ENCODE data around the gene POU1F1. TPM values are rescaled to one million over a fixed set of nuclear protein-coding genes. Genes with fewer than 3 reads are reported as not detected.

Gene POU1F1, protein sequence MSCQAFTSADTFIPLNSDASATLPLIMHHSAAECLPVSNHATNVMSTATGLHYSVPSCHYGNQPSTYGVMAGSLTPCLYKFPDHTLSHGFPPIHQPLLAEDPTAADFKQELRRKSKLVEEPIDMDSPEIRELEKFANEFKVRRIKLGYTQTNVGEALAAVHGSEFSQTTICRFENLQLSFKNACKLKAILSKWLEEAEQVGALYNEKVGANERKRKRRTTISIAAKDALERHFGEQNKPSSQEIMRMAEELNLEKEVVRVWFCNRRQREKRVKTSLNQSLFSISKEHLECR
- not detected for total RNA-seq

DNA sequence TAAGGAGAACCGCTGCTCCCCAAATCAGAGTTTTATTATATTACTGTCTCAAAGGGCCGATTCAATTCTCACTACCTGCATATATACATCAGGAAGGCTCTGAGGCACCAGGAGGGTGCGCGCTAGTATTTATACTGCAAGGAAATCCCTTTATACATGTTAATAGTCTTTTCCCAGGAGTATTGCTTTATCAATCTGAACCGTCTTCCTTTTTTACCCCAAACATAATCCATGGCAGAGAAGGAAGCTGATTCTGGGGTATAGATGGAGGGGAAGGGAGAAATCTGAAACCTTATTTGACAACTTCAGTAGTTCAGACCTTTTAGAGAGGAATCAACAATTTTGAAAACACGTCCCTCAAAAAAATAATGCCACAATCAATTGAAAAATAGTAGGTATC is at the start of gene POU1F1:
POU1F1 (minus strand) TSS at position 101 of the 400 bp plus-strand sequence. CDS start 122 bp downstream, outside the sequence.
- TF ChIP-seq, protein P1, sequence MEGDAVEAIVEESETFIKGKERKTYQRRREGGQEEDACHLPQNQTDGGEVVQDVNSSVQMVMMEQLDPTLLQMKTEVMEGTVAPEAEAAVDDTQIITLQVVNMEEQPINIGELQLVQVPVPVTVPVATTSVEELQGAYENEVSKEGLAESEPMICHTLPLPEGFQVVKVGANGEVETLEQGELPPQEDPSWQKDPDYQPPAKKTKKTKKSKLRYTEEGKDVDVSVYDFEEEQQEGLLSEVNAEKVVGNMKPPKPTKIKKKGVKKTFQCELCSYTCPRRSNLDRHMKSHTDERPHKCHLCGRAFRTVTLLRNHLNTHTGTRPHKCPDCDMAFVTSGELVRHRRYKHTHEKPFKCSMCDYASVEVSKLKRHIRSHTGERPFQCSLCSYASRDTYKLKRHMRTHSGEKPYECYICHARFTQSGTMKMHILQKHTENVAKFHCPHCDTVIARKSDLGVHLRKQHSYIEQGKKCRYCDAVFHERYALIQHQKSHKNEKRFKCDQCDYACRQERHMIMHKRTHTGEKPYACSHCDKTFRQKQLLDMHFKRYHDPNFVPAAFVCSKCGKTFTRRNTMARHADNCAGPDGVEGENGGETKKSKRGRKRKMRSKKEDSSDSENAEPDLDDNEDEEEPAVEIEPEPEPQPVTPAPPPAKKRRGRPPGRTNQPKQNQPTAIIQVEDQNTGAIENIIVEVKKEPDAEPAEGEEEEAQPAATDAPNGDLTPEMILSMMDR (IDR thresholded peaks at IDR 0.05; ENCODE audit: low read depth) = no peak

DNA sequence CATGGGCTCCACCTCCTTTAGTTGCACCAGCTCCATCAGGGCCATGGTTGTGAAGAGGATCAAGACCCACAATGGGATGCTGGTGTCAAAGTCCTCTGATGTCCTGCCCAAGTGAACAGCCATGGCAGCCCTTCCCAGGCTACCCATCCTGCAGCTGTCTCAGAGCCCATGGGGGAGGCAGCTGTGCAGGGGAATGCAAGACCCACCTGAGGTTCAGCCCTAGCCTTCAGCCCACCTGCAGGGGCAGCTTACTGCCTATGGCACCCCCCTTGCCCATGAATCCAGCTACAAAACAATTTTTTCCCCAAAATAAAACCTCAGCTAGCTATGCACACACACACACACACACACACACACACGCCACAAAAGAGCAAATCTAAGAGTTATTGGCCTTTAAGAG is 48.2 kb upstream of the POU1F1 start:
- TF ChIP-seq, protein P1 (IDR thresholded peaks at IDR 0.05; ENCODE audit: low read depth) = no peak

DNA sequence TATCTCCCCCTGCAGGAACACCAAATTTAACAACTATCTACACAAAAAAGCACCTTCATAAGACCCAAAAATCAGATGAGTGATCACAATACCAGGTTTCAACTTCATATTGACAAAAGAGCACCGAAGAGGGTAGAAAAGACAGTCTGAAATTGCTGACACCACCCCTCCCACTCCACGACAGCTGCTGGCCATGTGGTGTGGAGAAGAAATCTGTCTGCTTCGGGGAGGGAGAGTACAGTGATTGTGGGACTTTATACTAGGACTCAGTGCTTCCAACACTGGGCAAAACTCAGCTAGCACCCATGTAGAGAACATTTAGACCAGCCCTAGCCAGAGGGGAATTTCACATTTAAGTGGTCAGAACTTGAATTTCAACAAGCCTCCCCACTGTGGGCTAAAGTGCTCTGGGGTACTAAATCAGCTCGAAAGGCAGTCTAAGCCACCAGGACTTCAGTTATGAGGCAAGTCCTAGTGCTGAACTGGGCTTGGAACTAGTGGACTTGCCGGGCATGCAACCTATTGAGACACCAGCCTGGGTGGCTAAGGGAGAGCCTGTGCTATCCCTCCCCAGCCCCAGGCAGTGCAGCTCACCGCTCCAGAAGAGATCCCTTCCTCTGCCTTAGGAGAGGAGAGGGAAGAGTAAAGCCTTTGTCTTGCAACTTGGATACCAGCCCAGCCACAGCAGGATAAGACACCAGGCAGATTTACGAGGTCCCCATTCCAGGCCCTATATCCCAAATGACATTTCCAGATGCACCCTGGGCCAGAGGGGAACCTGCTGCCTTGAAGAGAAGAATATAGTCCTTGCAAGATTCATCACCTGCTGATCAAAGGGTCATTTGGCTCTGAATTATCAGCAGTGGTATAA is 44.6 kb upstream of the POU1F1 start:
- TF ChIP-seq, protein P1 (IDR thresholded peaks at IDR 0.05; ENCODE audit: low read depth) = no peak

DNA sequence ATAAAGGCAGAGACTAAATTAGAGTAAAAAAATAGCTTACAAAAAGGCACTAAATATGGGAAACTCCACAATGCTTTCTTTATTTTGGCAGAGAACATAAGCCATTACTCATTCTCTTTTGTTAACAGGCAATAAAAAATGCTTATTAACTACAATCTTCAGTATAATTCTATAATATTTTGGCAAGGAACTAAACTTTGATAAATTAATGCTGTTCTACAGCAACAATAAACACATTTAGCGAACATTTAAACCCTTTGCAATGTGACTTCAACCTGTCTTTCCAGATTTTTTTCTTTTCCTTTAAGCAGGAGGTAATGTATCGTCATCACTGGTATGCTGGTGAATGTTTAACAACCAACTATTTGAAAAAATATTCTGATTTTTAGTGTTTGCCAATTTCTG is 42.2 kb upstream of the POU1F1 start:
- TF ChIP-seq, protein P1 (IDR thresholded peaks at IDR 0.05; ENCODE audit: low read depth) = no peak

DNA sequence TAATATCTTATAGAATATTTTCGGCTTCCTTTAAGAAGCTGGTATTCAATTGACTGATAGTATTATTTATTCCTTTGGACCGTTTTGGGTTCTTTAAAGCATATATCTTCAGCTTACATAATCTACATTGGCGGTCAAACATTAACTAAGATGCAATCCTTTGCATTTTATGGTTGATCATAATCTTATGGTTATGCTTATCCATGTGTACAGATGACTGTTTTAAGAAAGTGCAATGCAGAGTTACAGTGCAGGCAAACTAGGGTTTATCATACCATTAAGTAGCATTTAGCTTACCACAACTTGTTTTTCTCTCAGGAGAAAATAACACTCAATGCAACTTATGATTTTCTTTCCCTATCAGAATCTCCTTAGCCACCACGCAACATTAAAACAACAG is 41.4 kb upstream of the POU1F1 start:
- TF ChIP-seq, protein P1 (IDR thresholded peaks at IDR 0.05; ENCODE audit: low read depth) = no peak

DNA sequence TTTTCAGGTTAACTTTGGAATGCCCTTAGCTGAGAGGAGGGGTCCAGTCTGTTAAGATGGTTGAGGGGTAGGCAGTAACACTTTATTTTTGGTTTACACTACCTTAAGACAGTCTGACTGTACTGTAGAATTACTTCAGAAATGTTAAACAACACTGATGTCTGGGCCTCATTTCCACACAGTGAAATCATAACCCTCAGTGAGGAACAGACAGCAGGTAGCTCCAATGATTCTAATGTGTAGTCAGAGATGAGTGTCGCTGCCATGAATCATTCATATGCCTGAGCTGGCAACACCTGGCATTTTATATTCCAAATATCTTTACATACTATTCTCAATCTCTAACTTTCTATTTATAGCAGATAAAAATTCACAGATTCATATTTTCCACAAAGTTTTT is 37.3 kb upstream of the POU1F1 start:
- TF ChIP-seq, protein P1 (IDR thresholded peaks at IDR 0.05; ENCODE audit: low read depth) = no peak

DNA sequence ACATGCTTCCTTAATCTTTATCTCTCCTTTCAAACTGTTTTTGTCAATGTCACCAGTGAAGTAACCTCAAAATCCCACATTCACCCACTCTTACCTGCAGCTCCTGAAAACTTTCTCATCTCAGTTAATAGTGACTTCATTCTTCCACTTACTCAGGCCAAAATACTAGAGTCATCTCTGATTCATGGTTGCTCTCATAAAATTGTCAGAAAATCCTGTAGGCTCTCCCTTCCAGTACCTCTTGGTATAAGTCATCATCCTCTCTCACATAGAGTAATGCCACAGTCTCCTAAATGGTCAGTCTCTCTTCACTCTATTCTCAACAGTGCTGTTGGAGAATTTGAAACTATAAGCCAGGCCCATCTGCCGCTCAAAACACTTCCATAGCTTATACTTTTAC is 34.9 kb upstream of the POU1F1 start:
- TF ChIP-seq, protein P1 (IDR thresholded peaks at IDR 0.05; ENCODE audit: low read depth) = no peak
